ENCODE results near the gene QSOX2.
"Not testable (repeated sequence)": the region's sequence is repeated elsewhere in the genome, so short reads cannot be mapped to it uniquely, and the experiment has no call there.

Gene QSOX2

DNA sequence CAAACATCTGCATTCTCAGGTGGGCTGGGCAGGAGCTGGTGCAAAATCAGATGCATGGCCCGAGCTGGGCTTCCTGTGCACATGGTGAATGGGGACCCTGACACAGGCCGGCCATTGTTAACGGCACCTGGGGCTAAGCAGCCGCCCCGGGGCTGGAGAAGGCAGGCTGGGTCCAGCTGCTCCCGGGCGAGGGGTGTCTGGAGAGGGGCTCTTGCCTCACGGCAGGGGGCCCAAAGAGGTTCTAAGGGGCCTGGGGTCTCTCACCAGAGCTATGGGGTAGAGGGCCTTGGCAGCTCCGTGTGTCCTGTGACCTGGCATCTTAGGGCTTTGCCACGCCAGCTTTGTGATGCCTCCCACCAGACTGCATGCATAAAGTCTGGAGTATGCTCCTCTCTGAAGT, 5.1 kb upstream of the QSOX2 start:
- no peak for DNase-seq

DNA sequence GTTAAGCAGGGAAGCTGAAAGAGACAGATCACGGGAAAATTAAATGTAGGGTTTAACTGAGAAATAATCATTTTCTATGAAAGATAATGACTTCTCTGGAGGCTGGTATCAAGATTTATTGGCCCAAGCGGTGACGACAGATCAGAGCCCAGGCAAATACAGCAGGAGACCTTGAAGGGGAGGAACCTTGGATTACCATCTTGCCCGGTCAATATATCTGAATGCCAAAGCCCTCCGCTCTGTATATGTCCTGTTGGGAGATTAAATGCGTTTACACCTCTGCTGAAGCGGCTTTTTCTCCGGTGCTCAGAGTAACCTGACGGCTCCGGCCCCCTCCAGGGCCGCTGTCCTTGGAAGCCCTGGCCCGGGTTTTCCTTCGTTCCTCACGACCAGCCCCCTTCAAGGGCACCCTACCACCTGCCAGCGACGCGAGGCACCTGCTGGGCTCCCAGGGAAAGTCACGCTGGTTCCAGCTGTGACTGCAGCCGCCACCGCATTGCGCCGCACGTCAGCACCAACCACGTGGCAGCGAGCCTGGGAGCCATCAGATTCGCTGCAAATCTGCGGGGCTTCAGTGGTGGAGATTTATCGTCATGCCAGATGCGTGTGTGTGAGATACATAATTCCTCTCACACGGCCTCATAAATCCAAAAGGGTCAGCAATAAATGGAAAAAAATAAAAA, 4.4 kb upstream of the QSOX2 start:
- DNase-seq: no peak

- DNase-seq: no peak
Observed at GRCh38 chr9:136248951-136249876, 3.6 kb upstream of the QSOX2 start.

DNA sequence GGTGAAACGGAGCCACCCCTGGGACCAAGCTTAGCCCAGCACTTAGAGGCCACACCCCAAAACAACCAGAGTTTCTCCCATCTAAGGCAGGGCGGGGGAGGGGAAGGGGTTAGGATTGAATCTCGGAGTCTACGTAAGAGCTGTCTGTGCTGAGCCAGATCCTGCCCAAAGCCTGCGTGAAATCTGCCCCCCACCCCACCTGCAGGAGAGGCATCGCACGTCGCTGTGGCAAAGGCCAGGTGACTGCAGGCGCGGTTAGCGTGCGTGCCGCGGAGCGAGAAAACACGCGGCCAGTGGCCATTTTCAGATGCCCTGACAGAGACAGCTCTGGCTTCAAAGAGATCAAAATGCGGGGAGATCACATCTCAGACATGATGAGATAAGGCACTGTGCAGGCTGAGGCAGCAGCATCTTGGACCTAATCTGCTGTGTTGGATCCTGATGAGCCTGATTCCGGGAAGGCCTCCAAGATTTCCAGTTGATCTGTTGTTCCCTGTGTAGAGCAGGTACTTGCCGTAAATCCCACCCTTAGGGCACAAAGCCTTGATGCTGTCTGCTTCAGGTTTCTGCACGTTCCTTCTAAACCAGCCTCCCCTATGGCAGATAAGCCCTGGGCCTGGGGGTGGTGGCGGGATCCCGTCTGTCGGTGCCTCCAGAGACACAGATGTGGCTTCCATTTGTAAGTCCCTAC, 2.5 kb upstream of the QSOX2 start:
- DNase-seq: no peak

GRCh38 chr9:136247551-136247916, 1.9 kb upstream of the QSOX2 start:
- no peak for DNase-seq

DNA sequence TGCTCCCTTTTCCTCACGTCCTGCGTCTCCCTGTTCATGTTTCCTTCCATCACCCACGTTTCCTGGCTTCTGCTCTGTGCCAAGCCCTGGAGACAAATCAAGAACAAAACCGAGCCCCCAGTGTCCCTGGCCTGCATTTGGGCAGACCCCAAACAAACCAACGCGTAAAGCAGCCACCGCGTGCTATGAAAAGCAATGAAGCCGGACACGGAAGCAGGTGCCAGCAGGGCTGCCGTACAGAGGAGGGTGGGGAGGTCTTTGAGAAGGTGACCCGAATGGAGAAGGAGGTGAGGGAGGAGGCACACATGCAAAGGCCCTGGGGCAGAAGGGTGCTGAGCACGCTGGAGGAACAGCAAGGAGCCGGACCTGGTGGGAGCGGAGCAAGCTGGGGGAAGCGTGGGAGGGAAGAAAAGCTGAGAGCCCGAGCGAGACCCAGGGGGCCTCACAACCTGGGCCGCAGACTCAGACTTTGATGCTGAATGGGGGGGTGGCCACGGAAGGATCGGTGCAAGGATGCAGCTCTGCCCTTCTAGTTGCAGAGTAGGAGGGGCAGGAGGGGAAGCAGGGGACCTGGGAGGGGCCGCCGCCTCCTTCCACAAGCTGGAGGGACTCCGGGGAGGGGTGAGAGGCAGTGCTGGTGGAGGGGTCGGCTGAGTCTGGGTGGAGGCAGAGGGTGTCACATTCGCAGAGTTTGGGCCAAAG, 1.4 kb upstream of the QSOX2 start:
- no peak for DNase-seq

- no peak for DNase-seq
Observed at GRCh38 chr9:136244969-136245218, 718 bp downstream of the QSOX2 start.

DNA sequence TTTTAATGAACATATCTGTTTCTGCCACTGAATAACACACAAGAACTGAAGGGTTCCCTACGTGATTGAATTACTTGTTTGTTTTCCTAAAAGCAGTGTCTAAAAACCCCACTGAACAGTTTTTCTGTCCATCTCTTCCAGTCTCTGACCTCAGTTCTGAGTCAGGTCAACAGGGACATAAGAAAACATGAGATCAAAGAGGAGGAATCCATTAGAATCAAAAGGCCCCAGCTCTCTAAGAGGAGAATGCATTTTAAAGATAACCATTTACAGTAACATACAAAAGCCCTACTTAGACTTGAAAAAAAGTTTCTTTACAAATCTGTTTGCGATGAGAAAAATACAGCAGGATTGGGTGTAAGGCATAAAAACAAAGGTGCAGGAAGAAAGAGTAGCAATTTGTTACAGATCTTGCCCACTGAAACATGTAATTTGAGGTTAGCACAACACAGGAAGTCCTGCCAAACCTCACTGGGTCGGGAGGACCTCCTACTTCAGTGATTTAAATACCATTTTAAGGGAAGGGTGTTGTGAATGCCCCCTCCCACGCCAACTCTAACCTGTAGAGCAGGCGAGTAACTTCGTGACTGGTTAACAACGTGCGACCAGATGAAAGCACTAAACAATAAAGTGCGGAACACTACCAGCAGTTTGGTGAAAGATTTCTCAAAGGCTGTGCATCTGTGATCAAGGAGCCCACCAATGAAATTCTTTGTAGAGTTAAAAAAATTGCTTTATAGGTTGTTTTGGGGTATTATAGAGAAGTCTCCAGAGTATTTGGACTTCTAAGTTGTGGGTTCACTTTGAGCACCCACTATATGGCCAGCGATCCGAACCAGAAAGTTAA, 1.3 kb downstream of the QSOX2 start:
- DNase-seq: peak in 1 of 2 experiments; percentile 42

DNA sequence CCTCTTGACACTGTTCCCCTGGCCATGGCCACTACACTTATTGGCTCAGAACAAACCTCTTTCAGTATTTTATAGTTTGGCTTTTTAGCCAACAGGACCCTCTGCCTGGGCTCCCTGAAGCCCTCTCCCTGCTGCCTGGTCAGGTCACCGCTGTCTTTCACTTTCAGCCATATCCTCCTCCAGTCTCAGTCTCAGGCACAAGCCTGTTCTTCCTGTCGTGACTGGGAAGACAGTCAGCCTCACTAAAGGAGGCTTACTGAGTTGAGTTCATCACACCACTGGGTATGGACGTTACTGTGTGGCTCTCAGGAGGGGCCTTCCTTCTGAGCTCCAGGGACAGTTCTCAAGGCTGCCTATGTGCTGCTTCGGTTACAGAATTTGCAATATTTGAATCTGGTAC, 2.0 kb downstream of the QSOX2 start:
- no peak for DNase-seq

- no peak for DNase-seq
Observed at GRCh38 chr9:136242918-136243525, 2.6 kb downstream of the QSOX2 start.

GRCh38 chr9:136242248-136242647, 3.4 kb downstream of the QSOX2 start:
- no peak for DNase-seq

DNA sequence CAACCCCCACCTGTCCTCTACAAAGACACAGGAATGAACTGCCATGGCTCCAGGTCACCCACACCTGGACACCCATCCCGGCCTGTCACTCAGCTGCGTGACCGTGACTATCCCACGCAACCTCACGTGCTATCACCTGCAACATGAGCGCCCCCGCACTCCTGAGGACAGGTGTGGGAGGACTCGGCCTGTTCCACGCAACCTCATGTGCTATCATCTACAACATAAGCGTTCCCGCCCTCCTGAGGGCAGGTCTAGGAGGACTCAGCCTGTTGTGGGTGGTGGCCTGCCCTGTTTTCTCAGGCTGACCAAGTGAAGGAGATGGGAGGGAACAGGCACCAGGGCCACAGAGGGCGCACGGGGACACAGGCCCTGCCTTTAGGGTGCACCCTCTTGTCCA, 4.1 kb downstream of the QSOX2 start:
- DNase-seq: no peak

- no peak for DNase-seq
Observed at GRCh38 chr9:136240941-136241340, 4.7 kb downstream of the QSOX2 start.

- no peak for DNase-seq
Observed at GRCh38 chr9:136239983-136240330, 5.7 kb downstream of the QSOX2 start.

- peak; percentile 84 to 91 for DNase-seq
Observed at GRCh38 chr9:136239135-136239982, 6.3 kb downstream of the QSOX2 start.

GRCh38 chr9:136238342-136238732, 7.3 kb downstream of the QSOX2 start:
- DNase-seq: no peak

GRCh38 chr9:136237486-136238341, 7.9 kb downstream of the QSOX2 start:
- DNase-seq: no peak

- DNase-seq: not testable (repeated sequence)
Observed at GRCh38 chr9:136236471-136237410, 8.9 kb downstream of the QSOX2 start.

Measured in NCI-H2081 (cell line).